GM19351 (cell line): Measurements from ENCODE around the gene XDH.
A peak's percentile ranks its signal among the peaks of the same experiment; 100 is the strongest.

Experiments used
- ATAC-seq: cut with Tn5 transposase; IDR thresholded peaks from one replicate; pipeline ENCODE4 v1.9.1; 2021; ENCODE audit warnings: mild to moderate bottlenecking, moderate library complexity; ENCODE audit not compliant: unreplicated experiment

The XDH gene

DNA sequence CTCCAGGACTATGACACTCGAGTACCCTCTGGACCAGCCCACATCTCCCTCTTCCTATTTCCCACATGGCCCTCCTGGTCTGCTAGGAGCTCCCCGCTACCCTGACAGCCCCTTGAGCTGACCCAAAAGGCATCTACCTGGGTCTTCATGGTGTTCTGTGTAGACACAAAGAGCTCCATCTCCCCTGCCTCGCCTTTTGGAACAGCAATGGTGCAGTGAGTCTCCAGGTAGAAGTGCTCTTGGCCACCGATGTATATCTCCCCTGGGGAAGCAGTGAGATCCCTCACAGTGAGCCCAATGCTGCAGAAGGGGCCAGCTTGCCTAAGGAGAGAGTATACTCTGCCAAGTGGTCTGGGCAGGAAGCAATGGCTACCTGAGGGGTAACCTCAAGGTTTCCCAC is 47.8 kb downstream of the XDH start:
- ATAC-seq = no peak

- ATAC-seq = no peak
These were observed 48.6 kb downstream of the XDH start for GRCh38 chr2:31365834-31366505.

GRCh38 chr2:31365348-31365747 is 49.2 kb downstream of the XDH start:
- ATAC-seq = no peak

DNA sequence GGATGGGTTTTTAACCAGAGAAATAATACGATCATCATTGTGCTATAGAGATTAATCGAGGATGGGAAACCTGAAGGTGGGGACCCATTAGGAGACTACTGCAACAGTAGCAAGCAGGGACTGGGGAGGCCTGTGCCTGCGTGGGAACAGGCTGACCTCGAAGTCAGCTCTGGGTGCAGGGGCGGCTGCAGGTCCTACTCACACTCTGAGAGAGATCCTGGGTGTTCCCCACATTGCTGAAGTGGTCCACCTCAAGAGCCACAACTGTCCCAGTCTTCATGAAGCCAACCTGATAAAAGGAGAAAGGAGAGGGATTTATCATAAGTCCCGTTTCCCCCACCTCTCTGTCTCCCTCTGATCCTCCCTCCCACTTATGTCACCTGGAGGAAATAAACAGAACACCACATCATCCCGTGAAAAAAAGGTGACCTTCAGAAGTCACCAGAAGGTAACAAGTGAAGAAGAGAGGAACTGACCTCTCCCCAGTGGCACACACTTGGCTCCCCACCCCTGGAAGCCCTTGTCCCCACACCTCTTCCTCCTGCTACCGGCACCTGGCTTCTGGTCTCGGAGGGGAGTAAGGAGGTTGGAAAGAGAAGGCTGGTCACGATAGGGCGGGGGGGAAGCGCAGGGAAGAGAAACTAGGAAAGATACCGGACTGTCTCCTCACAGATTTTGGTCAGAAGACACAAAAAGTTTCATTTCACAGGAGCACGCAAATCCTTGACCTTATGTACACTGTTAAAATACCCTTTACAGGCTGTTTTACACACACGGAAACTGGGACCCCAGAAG is 50.4 kb downstream of the XDH start:
- no peak for ATAC-seq

- ATAC-seq = no peak
These were observed 52.0 kb downstream of the XDH start for GRCh38 chr2:31362581-31362980.

DNA sequence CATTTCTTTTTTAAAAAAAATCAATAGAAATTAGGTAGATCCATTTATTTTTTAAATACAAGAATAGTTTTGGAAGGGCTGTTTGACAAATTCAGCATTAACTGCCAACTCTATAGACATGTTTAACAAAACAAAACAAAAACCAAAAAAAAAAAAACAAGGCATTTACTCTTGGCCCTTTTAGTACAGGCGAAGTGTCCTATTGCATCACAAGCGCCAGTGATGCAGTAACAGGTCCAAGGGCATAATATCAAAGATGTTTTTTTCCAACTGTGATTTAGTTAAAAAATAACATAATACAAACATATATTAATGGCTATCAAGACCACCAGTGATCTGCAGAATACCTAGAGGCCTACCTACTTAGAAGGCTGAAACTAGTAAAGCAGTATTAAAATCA is 55.3 kb downstream of the XDH start:
- ATAC-seq = no peak

- ATAC-seq = no peak
These were observed 59.7 kb downstream of the XDH start for GRCh38 chr2:31354837-31355236.

DNA sequence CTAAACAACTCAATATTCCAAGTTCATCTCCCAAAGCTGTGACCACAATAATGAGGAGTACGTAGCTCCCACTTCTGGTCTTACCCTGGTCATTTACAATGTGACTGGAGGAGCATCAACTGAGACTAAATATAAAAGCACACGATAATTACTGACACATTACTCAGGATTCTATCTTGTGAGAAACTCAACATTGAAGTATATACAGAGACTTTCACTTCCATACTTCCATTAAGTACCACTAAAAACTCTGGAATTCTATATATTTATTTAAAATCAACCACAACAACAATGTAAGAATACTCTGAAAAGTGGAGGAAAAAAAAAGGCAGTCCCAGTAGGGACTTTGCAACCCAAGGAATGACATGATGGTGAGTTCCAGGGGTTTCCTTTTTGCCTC is 61.4 kb downstream of the XDH start:
- ATAC-seq = no peak

- no peak for ATAC-seq
These were observed 64.9 kb downstream of the XDH start for GRCh38 chr2:31349684-31350083.

- no peak for ATAC-seq
These were observed 65.4 kb downstream of the XDH start for GRCh38 chr2:31349160-31349559.

DNA sequence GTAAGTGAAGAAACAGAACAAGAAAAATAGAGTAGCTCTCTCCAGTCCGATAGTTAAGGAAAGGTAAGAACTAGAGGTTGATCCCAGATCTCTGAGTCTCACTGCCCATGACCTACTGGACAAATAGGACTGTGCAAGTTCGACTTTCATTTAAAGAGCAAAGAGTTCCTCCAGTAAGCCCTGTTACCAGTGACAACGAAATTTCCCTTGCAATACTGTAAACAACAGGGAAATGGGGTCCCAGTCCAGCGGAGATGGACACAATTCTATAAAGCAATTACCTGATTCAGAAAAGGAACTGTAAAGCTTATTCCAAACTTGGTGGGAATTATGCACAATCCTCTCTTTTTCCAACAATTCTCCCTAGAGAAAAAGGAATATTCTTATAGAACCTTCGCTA is 65.9 kb downstream of the XDH start:
- ATAC-seq = no peak

- ATAC-seq = no peak
These were observed 66.8 kb downstream of the XDH start for GRCh38 chr2:31347750-31348149.

- ATAC-seq = no peak
These were observed 67.2 kb downstream of the XDH start for GRCh38 chr2:31347319-31347718.

DNA sequence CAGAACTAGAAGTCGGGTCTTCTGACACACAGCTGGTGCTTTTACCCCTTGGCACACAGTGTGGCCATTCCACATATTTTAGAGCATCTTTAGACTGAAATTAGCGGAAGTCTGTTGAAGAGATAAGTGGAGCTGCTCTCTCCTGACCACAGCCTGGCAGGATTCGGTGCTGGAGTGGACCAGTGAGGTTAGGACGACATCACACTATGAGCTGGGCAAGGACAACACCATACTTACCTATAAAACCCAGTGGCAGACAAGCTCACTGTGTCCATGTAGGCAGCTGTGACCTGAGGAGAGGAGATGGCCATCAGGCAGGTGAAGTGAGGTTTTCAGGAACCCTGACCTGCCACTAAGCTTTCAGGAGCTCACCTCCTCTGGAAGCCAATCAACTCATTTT is 70.1 kb downstream of the XDH start:
- ATAC-seq = no peak

DNA sequence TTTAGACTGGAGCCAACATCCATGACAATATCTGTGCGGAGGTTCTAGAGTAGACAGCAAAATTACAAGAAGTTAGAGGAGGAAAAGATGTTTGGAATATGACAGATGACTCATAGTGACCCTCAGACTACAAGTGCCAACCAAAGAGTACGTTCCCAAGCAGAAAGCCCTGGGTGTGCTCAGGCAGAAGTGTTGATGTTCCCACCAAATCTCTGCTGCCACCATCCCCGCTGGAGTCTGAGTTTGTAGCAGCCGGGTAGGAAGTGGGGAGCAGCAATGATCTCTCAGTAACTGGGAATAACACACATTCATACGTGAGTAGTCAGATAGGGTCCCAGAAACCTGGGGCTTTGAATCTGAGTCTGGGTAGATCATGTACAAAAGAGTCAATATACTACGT is 73.2 kb downstream of the XDH start:
- ATAC-seq = no peak

- no peak for ATAC-seq
These were observed 74.8 kb downstream of the XDH start for GRCh38 chr2:31339696-31340095.

- ATAC-seq = no peak
These were observed 76.7 kb downstream of the XDH start for GRCh38 chr2:31337860-31338259.

DNA sequence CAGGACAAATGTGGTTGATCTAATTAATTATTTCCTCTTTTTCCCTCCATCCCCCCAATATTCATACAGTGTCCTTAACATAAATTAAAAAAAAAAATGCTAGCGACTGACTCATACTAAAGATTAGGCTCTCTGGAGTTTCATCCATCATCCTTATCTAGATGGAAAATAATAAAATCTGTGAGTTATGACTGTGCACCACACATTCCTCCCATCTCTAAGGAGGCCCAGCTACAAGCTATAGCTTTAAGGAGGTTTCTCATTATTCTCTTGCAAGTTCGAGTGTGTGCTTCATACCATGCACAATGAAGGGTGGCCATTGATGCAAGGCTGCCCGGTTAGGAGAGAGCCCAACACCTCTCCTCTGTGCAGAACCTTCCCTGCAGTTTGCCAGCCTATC is 77.3 kb downstream of the XDH start:
- no peak for ATAC-seq

GRCh38 chr2:31335921-31336585 is 78.5 kb downstream of the XDH start:
- ATAC-seq = no peak

- ATAC-seq = no peak
These were observed 80.1 kb downstream of the XDH start for GRCh38 chr2:31334311-31335026.

- ATAC-seq = peak; percentile 85
These were observed 80.9 kb downstream of the XDH start for GRCh38 chr2:31333527-31334183.
